K562 (cell line): ENCODE measurements around the gene MCEE. TPM values are rescaled to one million over a fixed set of nuclear protein-coding genes. Genes with fewer than 3 reads are reported as not detected.

Experiments used
- ATAC-seq: fragments of 200-7000 bp; cut with Tn5 transposase; 3 replicates; pipeline ENCODE4 v1.9.1; 2020; ENCODE audit warnings: moderate library complexity
- BruUV-seq: library from RNA; stranded (reverse); fragments of 400-500 nt; replicated peaks from 2 replicates; lab custom pipeline; 2021; lab: Mats Ljungman, UMichigan
- CTCF ChIA-PET: fragments of 300-600 bp; formaldehyde crosslinking; extraction: SDS; loops from one replicate; lab custom pipeline; 2021; ENCODE audit warnings: low intra/inter-chr PET ratio; lab: Yijun Ruan, JAX
- POLR2A ChIA-PET: fragments of 300-600, 350-650 bp; sonication (Branson Sonifier 250); formaldehyde crosslinking; extraction: SDS; loops from one replicate; lab custom pipeline; 2021; ENCODE audit warnings: antibody characterized with exemption, inconsistent platforms; lab: Yijun Ruan, JAX
- DNase-seq, 4 experiments: peaks; one replicate each; pipeline versions ENCODE4 v3.0.0 to v3.0.0-alpha.2; 2011 to 2018; ENCODE audit warnings: low spot score in 3 of 4, mixed read lengths in 3 of 4; ENCODE audit errors: extremely low read depth in 1 of 4
- FAIRE-seq: peaks from 2 replicates; lab custom pipeline; 2011; peaks lifted over from hg19 to GRCh38; lab: Jason Lieb, UNC
- H2AFZ ChIP-seq: 2 replicates; pipeline ENCODE4 v1.6.0; 2011; ENCODE audit warnings: low read depth, low read length, control low read depth, inconsistent platforms
- H3K27ac ChIP-seq: fragments of 200-600 bp; 3 replicates; pipeline ENCODE4 v1.8.0; 2011; ENCODE audit warnings: low read depth, mild to moderate bottlenecking, control low read depth, inconsistent platforms, low read length, moderate library complexity, mixed read lengths; ENCODE audit errors: extremely low read depth
- H3K27me3 ChIP-seq, 2 experiments: fragments of 300-600 bp in 1 of 2; 2 replicates in 1 of 2; 3 replicates in 1 of 2; pipeline versions ENCODE4 v1.6.0 to v1.8.0; 2011; ENCODE audit warnings: inconsistent platforms in 2 of 2, low read length in 2 of 2, mild to moderate bottlenecking in 1 of 2, mixed read lengths in 1 of 2, moderate library complexity in 1 of 2; ENCODE audit not compliant: control insufficient read depth in 2 of 2, insufficient read depth in 2 of 2
- H3K36me3 ChIP-seq: fragments of 300-600 bp; 3 replicates; pipeline ENCODE4 v1.8.0; 2011; ENCODE audit warnings: mild to moderate bottlenecking, low read length, inconsistent platforms; ENCODE audit not compliant: control insufficient read depth, insufficient read depth
- H3K4me1 ChIP-seq, 2 experiments: fragments of 200-600 bp in 1 of 2; replicated peaks in 1 of 2; 2 replicates in 1 of 2; 3 replicates in 1 of 2; pipeline versions ENCODE4 v1.5.1 to v1.8.0; 2011; ENCODE audit warnings: inconsistent platforms in 2 of 2, low read length in 2 of 2, mild to moderate bottlenecking in 1 of 2, mixed read lengths in 1 of 2, moderate library complexity in 1 of 2; ENCODE audit not compliant: control insufficient read depth in 2 of 2, insufficient read depth in 2 of 2
- H3K4me2 ChIP-seq: 2 replicates; pipeline ENCODE4 v1.6.1; 2011; ENCODE audit warnings: low read length, control low read depth, inconsistent platforms, mixed read lengths; ENCODE audit not compliant: insufficient read depth
- H3K4me3 ChIP-seq: fragments of 200-600 bp; sonication (generic), shearing (Covaris generic); 2 replicates; pipeline ENCODE4 v1.5.1; 2016; ENCODE audit warnings: control low read depth, inconsistent platforms
- H3K79me2 ChIP-seq: fragments of 200-600 bp; 3 replicates; pipeline ENCODE4 v1.8.0; 2011; ENCODE audit warnings: low read length, inconsistent platforms; ENCODE audit not compliant: control insufficient read depth, insufficient read depth
- H3K9ac ChIP-seq, 2 experiments: 2 replicates each; pipeline versions ENCODE4 v1.6.0 to v1.6.1; 2011; ENCODE audit warnings: low read depth in 2 of 2, low read length in 2 of 2, control low read depth in 1 of 2, inconsistent platforms in 1 of 2, mild to moderate bottlenecking in 1 of 2, mixed read lengths in 1 of 2; ENCODE audit not compliant: insufficient read depth in 1 of 2
- H3K9me1 ChIP-seq: one replicate; pipeline ENCODE4 v1.6.0; 2011; ENCODE audit warnings: inconsistent platforms, mild to moderate bottlenecking, low read length, moderate library complexity; ENCODE audit not compliant: control insufficient read depth, insufficient read depth
- H3K9me3 ChIP-seq: replicated peaks from 2 replicates; pipeline ENCODE4 v1.5.1; 2011; ENCODE audit warnings: low read depth, low read length, inconsistent platforms; ENCODE audit not compliant: control insufficient read depth, insufficient read depth
- H4K20me1 ChIP-seq: replicated peaks from 2 replicates; pipeline ENCODE4 v1.6.1; 2011; ENCODE audit warnings: low read length, inconsistent platforms, mixed read lengths; ENCODE audit not compliant: control insufficient read depth, insufficient read depth
- ETV6 ChIP-seq, 3 experiments: fragments of 150-350 bp in 1 of 3; sonication (generic) in 1 of 3; formaldehyde crosslinking in 1 of 3; IDR thresholded peaks; 2 replicates each; pipeline versions ENCODE4 v1.6.1 to v1.8.0; 2014 to 2022; ENCODE audit warnings: borderline replicate concordance in 2 of 3, low read depth in 2 of 3, antibody characterized with exemption in 1 of 3, low read length in 1 of 3, mild to moderate bottlenecking in 1 of 3, missing genetic modification reagents in 1 of 3
- HSF4 ChIP-seq: fragments of 250-450 bp; sonication (Bioruptor Pico); IDR thresholded peaks from 2 replicates; pipeline ENCODE4 v2.1.2; 2022; ENCODE audit warnings: mild to moderate bottlenecking, moderate library complexity, borderline replicate concordance
- LARP7 ChIP-seq: fragments of 450-650 bp; IDR thresholded peaks from 2 replicates; pipeline ENCODE4 v1.6.1; 2016
- RAD51 ChIP-seq: fragments of 450-650 bp; IDR thresholded peaks from 2 replicates; pipeline ENCODE4 v1.7.1; 2016; ENCODE audit warnings: low read depth, mild to moderate bottlenecking, borderline replicate concordance
- ZNF239 ChIP-seq: fragments of 250-450 bp; sonication (Bioruptor Pico); IDR thresholded peaks from 2 replicates; pipeline ENCODE4 v1.4.0; 2020; ENCODE audit warnings: mild to moderate bottlenecking
- ZNF431 ChIP-seq: sonication (generic); formaldehyde crosslinking; IDR thresholded peaks from 2 replicates; pipeline ENCODE4 v1.8.0; 2022; ENCODE audit warnings: mild to moderate bottlenecking, missing genetic modification reagents
- WGBS: fragments of 100-300 bp; shearing (Covaris generic); methylation state at CpG from one replicate; pipeline ENCODE4 v1.1.6; 2016; ENCODE audit warnings: low coverage, mixed read lengths; ENCODE audit not compliant: insufficient coverage; ENCODE audit errors: missing lambda C conversion rate; 5-methylcytosine and 5-hydroxymethylcytosine counted together
- in situ Hi-C: fragments of 300-500 bp; cut with MboI; formaldehyde crosslinking; loops from 4 replicates; pipeline ENCODE4 v1.15.0; 2018; ENCODE audit warnings: inconsistent platforms, mixed read lengths
- intact Hi-C: fragments of 100-400 bp; cut with micrococcal nuclease; formaldehyde crosslinking; loops from 2 replicates; pipeline ENCODE4 v1.14.2; 2022
- polyA plus RNA-seq, 8 experiments: library from polyadenylated mRNA; depleted of rRNA in 4 of 8; stranded (reverse) in 5 of 8; unstranded in 3 of 8; fragments of >200 nt; fragmentation: Nextera tagmentation in 2 of 8; fragmentation: Illumina TruSeq in 1 of 8; extraction: Ambion mirVana in 2 of 8; extraction: Trizol in 1 of 8; gene quantifications; 2 replicates each; pipeline versions ENCODE4 v1.2.1 to v1.2.3, GENCODE V29; 2011 to 2014; ENCODE audit warnings: inconsistent platforms in 1 of 8, missing spikeins in 1 of 8
- total RNA-seq, 7 experiments: library from RNA; depleted of rRNA in 6 of 7; stranded (reverse); fragments of >200 nt in 6 of 7; fragmentation: Illumina TruSeq in 2 of 7; extraction: Trizol in 2 of 7; gene quantifications; 2 replicates each; pipeline versions ENCODE4 v1.2.1 to v1.2.3, GENCODE V29; 2011 to 2021; ENCODE audit warnings: low replicate concordance in 1 of 7
- TF ChIP-seq, protein P1 (sequence below): sonication (generic); formaldehyde crosslinking; IDR thresholded peaks from 2 replicates; pipeline ENCODE4 v1.8.0; 2022; ENCODE audit warnings: mild to moderate bottlenecking, missing genetic modification reagents
- TF ChIP-seq, protein P2 (sequence below): fragments of 450-650 bp; IDR thresholded peaks from 2 replicates; pipeline ENCODE4 v1.6.1; 2017; ENCODE audit warnings: antibody characterized with exemption, mild to moderate bottlenecking
- TF ChIP-seq, protein P3 (sequence below), 2 experiments: IDR thresholded peaks in 1 of 2; conservative IDR thresholded peaks in 1 of 2; 2 replicates each; pipeline ENCODE4 v1.6.1; 2016; ENCODE audit warnings: low read depth in 2 of 2, mild to moderate bottlenecking in 1 of 2, missing compliant biosample characterization in 1 of 2, missing genetic modification characterization in 1 of 2, moderate library complexity in 1 of 2

MCEE gene
- total and polyA plus RNA-seq, 9 of the 15 experiments (the other 6 are each of a cell fraction or from before 2014, with no cell fraction given) = 15.6 to 49.1 (median 24.5) TPM

DNA sequence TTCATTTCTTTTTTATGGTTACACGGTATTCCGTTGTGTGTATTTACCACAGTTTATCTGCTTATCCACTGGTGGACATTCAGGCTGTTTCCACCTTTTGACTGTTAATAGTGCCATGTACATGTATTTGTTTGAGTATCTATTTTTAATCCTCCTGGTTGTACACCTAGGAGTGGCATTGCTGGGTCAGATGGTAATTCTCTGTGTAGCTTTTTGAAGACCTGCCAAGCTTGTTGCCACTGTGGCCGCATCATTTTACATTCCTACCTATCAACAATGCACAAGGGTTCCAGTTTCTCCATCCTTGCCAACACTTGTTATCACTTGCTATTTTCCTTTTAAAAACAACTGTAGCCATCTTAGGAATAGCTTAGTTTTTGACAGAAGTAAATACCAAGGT, 13.8 kb upstream of the MCEE start:
- Histone ChIP-seq H3K4me3 (no peak overlapping the region), H3K79me2 (no peaks in the 10 kb centered on the region), H3K9ac (no peak overlapping the region), H3K4me1 (no peaks in the 10 kb centered on the region), H2AFZ (no peak overlapping the region), H3K4me2 (no peak overlapping the region), H3K27ac (no peak overlapping the region), H3K36me3 (peaks cover 96% of the 10 kb centered on the region), H3K27me3 (no peaks in the 10 kb centered on the region), H3K9me3 (no peaks in the 10 kb centered on the region), H4K20me1 (no peaks in the 10 kb centered on the region; the same call in 1 of the 2 replicates), H3K9me1 (no peaks in the 10 kb centered on the region)
- no peak for FAIRE-seq
- BruUV-seq = no TSS peak
- ChIA-PET POLR2A (interaction anchor here (1.0 to 1.2 kb wide), 4 partner anchors 7 to 27 kb away, joined by 3 to 6 read pairs (median 4); partner anchors contain the start of gene MCEE), CTCF (no interaction called here)
- TF ChIP-seq ETV6 (IDR thresholded peaks at IDR 0.05; ENCODE audit: borderline replicate concordance in 1 of 2, low read depth in 2 of 2, low read length in 1 of 2) (no peak), ETV6 (CRISPR knock-in tag; IDR thresholded peaks at IDR 0.05; ENCODE audit: borderline replicate concordance) (no peak), RAD51 (no peak), ZNF239 (CRISPR knock-in tag) (no peak), ZNF431 (CRISPR knock-in tag) (no peak), HSF4 (CRISPR knock-in tag) (no peak), LARP7 (no peak)
- TF ChIP-seq, protein P1, sequence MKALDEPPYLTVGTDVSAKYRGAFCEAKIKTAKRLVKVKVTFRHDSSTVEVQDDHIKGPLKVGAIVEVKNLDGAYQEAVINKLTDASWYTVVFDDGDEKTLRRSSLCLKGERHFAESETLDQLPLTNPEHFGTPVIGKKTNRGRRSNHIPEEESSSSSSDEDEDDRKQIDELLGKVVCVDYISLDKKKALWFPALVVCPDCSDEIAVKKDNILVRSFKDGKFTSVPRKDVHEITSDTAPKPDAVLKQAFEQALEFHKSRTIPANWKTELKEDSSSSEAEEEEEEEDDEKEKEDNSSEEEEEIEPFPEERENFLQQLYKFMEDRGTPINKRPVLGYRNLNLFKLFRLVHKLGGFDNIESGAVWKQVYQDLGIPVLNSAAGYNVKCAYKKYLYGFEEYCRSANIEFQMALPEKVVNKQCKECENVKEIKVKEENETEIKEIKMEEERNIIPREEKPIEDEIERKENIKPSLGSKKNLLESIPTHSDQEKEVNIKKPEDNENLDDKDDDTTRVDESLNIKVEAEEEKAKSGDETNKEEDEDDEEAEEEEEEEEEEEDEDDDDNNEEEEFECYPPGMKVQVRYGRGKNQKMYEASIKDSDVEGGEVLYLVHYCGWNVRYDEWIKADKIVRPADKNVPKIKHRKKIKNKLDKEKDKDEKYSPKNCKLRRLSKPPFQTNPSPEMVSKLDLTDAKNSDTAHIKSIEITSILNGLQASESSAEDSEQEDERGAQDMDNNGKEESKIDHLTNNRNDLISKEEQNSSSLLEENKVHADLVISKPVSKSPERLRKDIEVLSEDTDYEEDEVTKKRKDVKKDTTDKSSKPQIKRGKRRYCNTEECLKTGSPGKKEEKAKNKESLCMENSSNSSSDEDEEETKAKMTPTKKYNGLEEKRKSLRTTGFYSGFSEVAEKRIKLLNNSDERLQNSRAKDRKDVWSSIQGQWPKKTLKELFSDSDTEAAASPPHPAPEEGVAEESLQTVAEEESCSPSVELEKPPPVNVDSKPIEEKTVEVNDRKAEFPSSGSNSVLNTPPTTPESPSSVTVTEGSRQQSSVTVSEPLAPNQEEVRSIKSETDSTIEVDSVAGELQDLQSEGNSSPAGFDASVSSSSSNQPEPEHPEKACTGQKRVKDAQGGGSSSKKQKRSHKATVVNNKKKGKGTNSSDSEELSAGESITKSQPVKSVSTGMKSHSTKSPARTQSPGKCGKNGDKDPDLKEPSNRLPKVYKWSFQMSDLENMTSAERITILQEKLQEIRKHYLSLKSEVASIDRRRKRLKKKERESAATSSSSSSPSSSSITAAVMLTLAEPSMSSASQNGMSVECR (CRISPR knock-in tag) = no peak
- TF ChIP-seq, protein P2, sequence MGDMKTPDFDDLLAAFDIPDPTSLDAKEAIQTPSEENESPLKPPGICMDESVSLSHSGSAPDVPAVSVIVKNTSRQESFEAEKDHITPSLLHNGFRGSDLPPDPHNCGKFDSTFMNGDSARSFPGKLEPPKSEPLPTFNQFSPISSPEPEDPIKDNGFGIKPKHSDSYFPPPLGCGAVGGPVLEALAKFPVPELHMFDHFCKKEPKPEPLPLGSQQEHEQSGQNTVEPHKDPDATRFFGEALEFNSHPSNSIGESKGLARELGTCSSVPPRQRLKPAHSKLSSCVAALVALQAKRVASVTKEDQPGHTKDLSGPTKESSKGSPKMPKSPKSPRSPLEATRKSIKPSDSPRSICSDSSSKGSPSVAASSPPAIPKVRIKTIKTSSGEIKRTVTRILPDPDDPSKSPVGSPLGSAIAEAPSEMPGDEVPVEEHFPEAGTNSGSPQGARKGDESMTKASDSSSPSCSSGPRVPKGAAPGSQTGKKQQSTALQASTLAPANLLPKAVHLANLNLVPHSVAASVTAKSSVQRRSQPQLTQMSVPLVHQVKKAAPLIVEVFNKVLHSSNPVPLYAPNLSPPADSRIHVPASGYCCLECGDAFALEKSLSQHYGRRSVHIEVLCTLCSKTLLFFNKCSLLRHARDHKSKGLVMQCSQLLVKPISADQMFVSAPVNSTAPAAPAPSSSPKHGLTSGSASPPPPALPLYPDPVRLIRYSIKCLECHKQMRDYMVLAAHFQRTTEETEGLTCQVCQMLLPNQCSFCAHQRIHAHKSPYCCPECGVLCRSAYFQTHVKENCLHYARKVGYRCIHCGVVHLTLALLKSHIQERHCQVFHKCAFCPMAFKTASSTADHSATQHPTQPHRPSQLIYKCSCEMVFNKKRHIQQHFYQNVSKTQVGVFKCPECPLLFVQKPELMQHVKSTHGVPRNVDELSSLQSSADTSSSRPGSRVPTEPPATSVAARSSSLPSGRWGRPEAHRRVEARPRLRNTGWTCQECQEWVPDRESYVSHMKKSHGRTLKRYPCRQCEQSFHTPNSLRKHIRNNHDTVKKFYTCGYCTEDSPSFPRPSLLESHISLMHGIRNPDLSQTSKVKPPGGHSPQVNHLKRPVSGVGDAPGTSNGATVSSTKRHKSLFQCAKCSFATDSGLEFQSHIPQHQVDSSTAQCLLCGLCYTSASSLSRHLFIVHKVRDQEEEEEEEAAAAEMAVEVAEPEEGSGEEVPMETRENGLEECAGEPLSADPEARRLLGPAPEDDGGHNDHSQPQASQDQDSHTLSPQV = no peak
- TF ChIP-seq, protein P3, sequence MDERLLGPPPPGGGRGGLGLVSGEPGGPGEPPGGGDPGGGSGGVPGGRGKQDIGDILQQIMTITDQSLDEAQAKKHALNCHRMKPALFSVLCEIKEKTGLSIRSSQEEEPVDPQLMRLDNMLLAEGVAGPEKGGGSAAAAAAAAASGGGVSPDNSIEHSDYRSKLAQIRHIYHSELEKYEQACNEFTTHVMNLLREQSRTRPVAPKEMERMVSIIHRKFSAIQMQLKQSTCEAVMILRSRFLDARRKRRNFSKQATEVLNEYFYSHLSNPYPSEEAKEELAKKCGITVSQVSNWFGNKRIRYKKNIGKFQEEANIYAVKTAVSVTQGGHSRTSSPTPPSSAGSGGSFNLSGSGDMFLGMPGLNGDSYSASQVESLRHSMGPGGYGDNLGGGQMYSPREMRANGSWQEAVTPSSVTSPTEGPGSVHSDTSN (CRISPR knock-in tag; IDR thresholded peaks at IDR 0.05; ENCODE audit: low read depth) = no peak
- TF ChIP-seq, protein P3 (tag; conservative IDR thresholded peaks at IDR 0.05; ENCODE audit: low read depth) = no peak
- 98% methylated on average over 3 of the region's 3 CpGs for WGBS
- no peak for ATAC-seq
- intact Hi-C loops (no loop called here), in situ Hi-C loops (no loop called here)
- no peak for DNase-seq
